ENCODE measurements around the gene AQP6. TPM values are rescaled to one million over a fixed set of nuclear protein-coding genes. Genes with fewer than 3 reads are reported as not detected.

The AQP6 gene
- total RNA-seq, 1 donor from 2014 or later, result not detected

DNA sequence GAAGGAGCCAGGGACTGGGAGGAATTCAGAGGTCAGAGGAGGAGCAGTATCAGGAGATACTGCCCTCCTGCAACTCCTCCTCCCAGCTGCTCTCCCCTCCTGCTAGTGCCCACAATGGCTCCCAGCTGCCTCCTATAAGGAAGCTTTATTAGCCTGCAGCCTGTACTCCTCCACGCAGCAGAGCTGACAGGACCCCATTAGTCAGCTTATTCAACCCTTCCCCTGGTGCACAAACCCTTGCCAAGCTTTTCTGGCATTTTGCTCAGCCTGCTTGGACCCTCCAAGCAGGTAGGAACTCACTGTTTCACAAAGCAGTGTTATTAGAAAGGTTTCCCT, 29.2 kb upstream of the AQP6 start:
- no peaks in the 10 kb centered on the region for H3K36me3 ChIP-seq
- intact Hi-C loops (cut with micrococcal nuclease), result loop anchor here (10.0 kb wide), 1 partner anchor 79 kb away; no protein-coding TSS in a partner anchor
- no peak for DNase-seq
- peaks cover 12% of the 10 kb centered on the region for H3K4me1 ChIP-seq
- H3K9me3 ChIP-seq (replicated peaks), result no peaks in the 10 kb centered on the region
- H3K27ac ChIP-seq (replicated peaks), result no peak overlapping the region
- H3K27me3 ChIP-seq (ENCODE audit: low read depth), result no peaks in the 10 kb centered on the region
- TF ChIP-seq, protein P1, sequence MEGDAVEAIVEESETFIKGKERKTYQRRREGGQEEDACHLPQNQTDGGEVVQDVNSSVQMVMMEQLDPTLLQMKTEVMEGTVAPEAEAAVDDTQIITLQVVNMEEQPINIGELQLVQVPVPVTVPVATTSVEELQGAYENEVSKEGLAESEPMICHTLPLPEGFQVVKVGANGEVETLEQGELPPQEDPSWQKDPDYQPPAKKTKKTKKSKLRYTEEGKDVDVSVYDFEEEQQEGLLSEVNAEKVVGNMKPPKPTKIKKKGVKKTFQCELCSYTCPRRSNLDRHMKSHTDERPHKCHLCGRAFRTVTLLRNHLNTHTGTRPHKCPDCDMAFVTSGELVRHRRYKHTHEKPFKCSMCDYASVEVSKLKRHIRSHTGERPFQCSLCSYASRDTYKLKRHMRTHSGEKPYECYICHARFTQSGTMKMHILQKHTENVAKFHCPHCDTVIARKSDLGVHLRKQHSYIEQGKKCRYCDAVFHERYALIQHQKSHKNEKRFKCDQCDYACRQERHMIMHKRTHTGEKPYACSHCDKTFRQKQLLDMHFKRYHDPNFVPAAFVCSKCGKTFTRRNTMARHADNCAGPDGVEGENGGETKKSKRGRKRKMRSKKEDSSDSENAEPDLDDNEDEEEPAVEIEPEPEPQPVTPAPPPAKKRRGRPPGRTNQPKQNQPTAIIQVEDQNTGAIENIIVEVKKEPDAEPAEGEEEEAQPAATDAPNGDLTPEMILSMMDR (IDR thresholded peaks at IDR 0.05; ENCODE audit: borderline replicate concordance), result no peak
- H3K4me3 ChIP-seq, result no peak overlapping the region

DNA sequence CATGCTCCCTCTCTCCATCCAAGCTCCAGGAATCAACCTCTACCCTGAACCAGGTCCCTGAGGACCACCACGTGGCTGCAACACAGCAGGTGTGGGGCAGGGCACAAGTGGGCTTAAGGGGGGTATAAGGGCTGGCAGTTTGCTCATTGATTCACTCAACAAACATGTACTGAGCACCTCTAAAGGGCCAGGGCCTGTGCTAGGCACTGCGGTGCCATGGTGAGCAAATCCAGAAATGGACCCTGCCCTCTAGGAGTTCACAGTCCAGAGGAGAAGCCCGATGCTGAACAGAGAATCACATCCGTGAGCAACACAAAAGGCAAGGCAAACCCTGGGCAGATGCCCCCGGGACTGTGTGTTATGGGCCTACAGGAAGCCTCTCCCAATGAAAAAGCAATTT, 28.7 kb upstream of the AQP6 start:
- Histone ChIP-seq H3K4me1 (peaks cover 12% of the 10 kb centered on the region), H3K36me3 (no peaks in the 10 kb centered on the region), H3K27me3 (ENCODE audit: low read depth) (no peaks in the 10 kb centered on the region), H3K27ac (replicated peaks) (no peak overlapping the region), H3K9me3 (replicated peaks) (no peaks in the 10 kb centered on the region), H3K4me3 (no peak overlapping the region)
- DNase-seq, result no peak
- intact Hi-C loops (cut with micrococcal nuclease), result loop anchor here (10.0 kb wide), 1 partner anchor 79 kb away; no protein-coding TSS in a partner anchor
- TF ChIP-seq, protein P1 (IDR thresholded peaks at IDR 0.05; ENCODE audit: borderline replicate concordance), result no peak

DNA sequence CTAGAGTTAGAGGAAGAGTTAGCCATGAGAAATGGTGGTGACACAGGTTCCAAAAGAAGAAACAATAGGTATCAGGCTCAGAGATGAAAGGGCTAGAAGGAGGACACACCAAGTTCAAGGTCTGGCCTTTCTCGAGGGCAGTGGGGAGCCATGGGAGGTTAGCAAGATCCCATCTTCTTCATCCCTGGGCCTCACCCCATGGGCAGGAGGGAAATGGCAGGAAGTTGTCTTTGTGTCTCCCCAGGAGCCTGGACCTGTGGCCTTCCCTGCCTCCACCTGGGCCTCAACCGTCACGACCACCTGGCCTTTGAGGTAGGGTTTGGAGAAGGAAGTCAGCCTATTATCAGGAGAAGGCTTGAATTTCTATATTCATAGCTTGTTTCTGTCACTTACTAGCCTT, 28.0 kb upstream of the AQP6 start:
- intact Hi-C loops (cut with micrococcal nuclease), result loop anchor here (10.0 kb wide), 1 partner anchor 80 kb away; no protein-coding TSS in a partner anchor
- Histone ChIP-seq H3K27ac (replicated peaks) (peak overlapping the region; percentile 49), H3K27me3 (ENCODE audit: low read depth) (peaks cover 6% of the 10 kb centered on the region), H3K4me3 (no peak overlapping the region), H3K9me3 (replicated peaks) (no peaks in the 10 kb centered on the region), H3K36me3 (no peaks in the 10 kb centered on the region), H3K4me1 (peaks cover 12% of the 10 kb centered on the region)
- DNase-seq, result no peak
- TF ChIP-seq, protein P1 (IDR thresholded peaks at IDR 0.05; ENCODE audit: borderline replicate concordance), result no peak

DNA sequence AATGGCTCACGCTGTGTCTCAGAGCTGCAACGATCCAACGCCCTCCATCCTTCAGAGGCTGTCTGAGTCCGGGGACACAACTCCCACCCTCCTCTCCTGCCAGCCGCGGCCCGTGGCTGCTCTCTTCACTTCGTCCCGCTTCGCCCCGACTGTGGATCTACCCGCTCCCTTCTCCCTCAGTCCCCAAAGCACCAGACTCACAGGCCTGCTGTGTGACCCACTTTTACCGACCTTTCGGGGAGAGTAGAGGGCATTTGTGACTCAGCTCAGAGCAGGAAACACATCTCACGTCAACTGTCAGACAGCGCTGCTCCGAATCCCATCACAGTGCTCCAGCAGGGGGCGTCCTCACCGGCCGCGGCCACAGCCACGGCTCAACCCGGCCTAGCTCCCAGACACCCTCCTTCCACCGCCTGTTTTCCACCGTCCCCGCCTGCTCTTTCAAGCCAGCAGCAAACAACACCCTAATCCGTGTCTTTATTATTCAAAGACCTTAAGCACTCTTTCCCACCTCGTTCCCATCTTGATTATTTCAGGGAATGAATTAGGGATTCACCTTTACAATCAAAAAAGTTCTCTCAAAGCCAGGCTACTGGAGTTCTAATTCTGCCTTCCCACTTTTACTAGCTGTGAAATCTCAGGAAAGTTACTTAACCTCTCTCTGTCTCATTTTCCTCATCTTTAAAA, 27.2 kb upstream of the AQP6 start:
- Histone ChIP-seq H3K27me3 (ENCODE audit: low read depth) (peaks cover 7% of the 10 kb centered on the region), H3K9me3 (replicated peaks) (no peaks in the 10 kb centered on the region), H3K27ac (replicated peaks) (peak overlapping the region; percentile 49), H3K36me3 (no peaks in the 10 kb centered on the region), H3K4me1 (peaks cover 12% of the 10 kb centered on the region), H3K4me3 (peak overlapping the region; percentile 52)
- intact Hi-C loops (cut with micrococcal nuclease), result loop anchor here (10.0 kb wide), 1 partner anchor 81 kb away; no protein-coding TSS in a partner anchor
- TF ChIP-seq, protein P1 (IDR thresholded peaks at IDR 0.05; ENCODE audit: borderline replicate concordance), result peak; percentile 92
- DNase-seq, result peak; percentile 85

DNA sequence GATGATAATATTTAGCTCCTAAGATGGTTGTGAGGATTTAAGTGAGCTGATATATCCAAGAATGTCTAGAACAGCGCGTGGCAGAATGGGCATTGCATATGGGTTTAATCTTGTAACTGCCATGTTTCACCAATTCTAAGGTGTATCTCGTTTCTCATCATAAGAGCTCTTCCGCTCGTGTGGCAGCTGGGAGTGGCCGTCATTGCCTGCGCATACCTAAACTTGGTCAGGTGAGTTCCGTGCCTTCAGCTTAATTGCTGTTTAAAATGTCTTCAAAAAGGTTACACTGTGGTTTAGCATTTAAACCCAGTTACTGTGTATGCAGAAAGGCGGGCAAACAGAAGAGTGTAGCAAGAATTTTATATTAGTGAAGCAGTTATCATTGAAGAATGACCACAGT, 26.7 kb upstream of the AQP6 start:
- Histone ChIP-seq H3K4me3 (no peak overlapping the region), H3K9me3 (replicated peaks) (no peaks in the 10 kb centered on the region), H3K4me1 (peaks cover 12% of the 10 kb centered on the region), H3K36me3 (no peaks in the 10 kb centered on the region), H3K27ac (replicated peaks) (peak overlapping the region; percentile 49), H3K27me3 (ENCODE audit: low read depth) (peaks cover 12% of the 10 kb centered on the region)
- intact Hi-C loops (cut with micrococcal nuclease), result loop anchor here (10.0 kb wide), 1 partner anchor 81 kb away; no protein-coding TSS in a partner anchor
- no peak for DNase-seq
- TF ChIP-seq, protein P1 (IDR thresholded peaks at IDR 0.05; ENCODE audit: borderline replicate concordance), result no peak
